Duodenal mucosa (tissue), 2 donors: ENCODE data around the gene PHLDA2.
"Not testable (repeated sequence)": the region's sequence is repeated elsewhere in the genome, so short reads cannot be mapped to it uniquely, and the experiment has no call there.

ENCODE experiments used
- H3K27ac ChIP-seq: one replicate; pipeline ENCODE4 v1.7.0; 2013; ENCODE audit warnings: low read depth, low read length
- H3K27me3 ChIP-seq, 2 donors: one replicate each; pipeline ENCODE4 v1.7.0; 2013; ENCODE audit warnings: low read length in 2 of 2, control low read depth in 1 of 2; ENCODE audit not compliant: insufficient read depth in 2 of 2, control insufficient read depth in 1 of 2
- H3K36me3 ChIP-seq, 2 donors: one replicate each; pipeline ENCODE4 v1.7.0; 2013; ENCODE audit warnings: low read length in 2 of 2, control low read depth in 1 of 2; ENCODE audit not compliant: insufficient read depth in 2 of 2, control insufficient read depth in 1 of 2
- H3K4me1 ChIP-seq, 2 donors: one replicate each; pipeline ENCODE4 v1.7.0; 2013; ENCODE audit warnings: low read length in 2 of 2, control low read depth in 1 of 2; ENCODE audit not compliant: insufficient read depth in 2 of 2, control insufficient read depth in 1 of 2
- H3K4me3 ChIP-seq, 2 donors: one replicate each; pipeline ENCODE4 v1.7.0; 2013; ENCODE audit warnings: low read length in 2 of 2, low read depth in 1 of 2
- H3K9ac ChIP-seq, 2 donors: one replicate each; pipeline ENCODE4 v1.7.0; 2013; ENCODE audit warnings: low read length in 2 of 2, low read depth in 1 of 2
- H3K9me3 ChIP-seq, 2 donors: one replicate each; pipeline ENCODE4 v1.7.0; 2013; ENCODE audit warnings: low read length in 2 of 2, control low read depth in 1 of 2; ENCODE audit not compliant: control insufficient read depth in 1 of 2

Gene PHLDA2

GRCh38 chr11:2909133-2909902 lies 19.9 kb downstream of the PHLDA2 start:
- no peaks in the 10 kb centered on the region for H3K27me3 ChIP-seq
- peaks cover 4 to 5% of the 10 kb centered on the region in 2 donors for H3K36me3 ChIP-seq
- peaks cover 42 to 43% of the 10 kb centered on the region in 2 donors for H3K4me1 ChIP-seq
- no peak overlapping the region for H3K27ac ChIP-seq
- no peak overlapping the region for H3K9ac ChIP-seq
- no peak overlapping the region for H3K4me3 ChIP-seq
- no peaks in the 10 kb centered on the region for H3K9me3 ChIP-seq

GRCh38 chr11:2908130-2908529 lies 21.1 kb downstream of the PHLDA2 start:
- Histone ChIP-seq H3K27ac (no peak overlapping the region), H3K4me3 (no peak overlapping the region), H3K4me1 (peaks cover 31 to 38% of the 10 kb centered on the region in 2 donors), H3K36me3 (peaks cover 0 to 5% of the 10 kb centered on the region in 2 donors), H3K9me3 (no peaks in the 10 kb centered on the region), H3K9ac (no peak overlapping the region), H3K27me3 (no peaks in the 10 kb centered on the region)

- H3K36me3 ChIP-seq, H3K27me3 ChIP-seq, H3K9ac ChIP-seq, H3K9me3 ChIP-seq, H3K27ac ChIP-seq, H3K4me3 ChIP-seq: not testable (repeated sequence)
- peaks cover 16 to 26% of the 10 kb centered on the region in 2 donors for H3K4me1 ChIP-seq
Measured at GRCh38 chr11:2905299-2905698, 23.9 kb downstream of the PHLDA2 start.

- peak overlapping the region; percentile 94 to 96 for H3K9ac ChIP-seq
- peak overlapping the region; percentile 91 for H3K27ac ChIP-seq
- no peaks in the 10 kb centered on the region for H3K9me3 ChIP-seq
- peaks cover 24 to 34% of the 10 kb centered on the region in 2 donors for H3K4me1 ChIP-seq
- peak overlapping the region; percentile 80 to 81 for H3K4me3 ChIP-seq
- H3K36me3 ChIP-seq, result peaks cover 0 to 5% of the 10 kb centered on the region in 2 donors
- no peaks in the 10 kb centered on the region for H3K27me3 ChIP-seq
Measured at GRCh38 chr11:2904153-2905052, 24.8 kb downstream of the PHLDA2 start.

GRCh38 chr11:2903672-2904011 lies 25.6 kb downstream of the PHLDA2 start:
- Histone ChIP-seq H3K4me3 (peak overlapping the region; percentile 80 to 81), H3K9ac (peak overlapping the region; percentile 94 to 96), H3K36me3 (peaks cover 0 to 4% of the 10 kb centered on the region in 2 donors), H3K27ac (peak overlapping the region; percentile 91), H3K27me3 (no peaks in the 10 kb centered on the region), H3K4me1 (peaks cover 29 to 41% of the 10 kb centered on the region in 2 donors), H3K9me3 (no peaks in the 10 kb centered on the region)

- H3K9me3 ChIP-seq, result no peaks in the 10 kb centered on the region
- peak overlapping the region; percentile 94 to 96 for H3K9ac ChIP-seq
- H3K4me1 ChIP-seq, result peaks cover 35 to 47% of the 10 kb centered on the region in 2 donors
- H3K4me3 ChIP-seq, result peak overlapping the region; percentile 80 to 81
- no peaks in the 10 kb centered on the region for H3K27me3 ChIP-seq
- no peaks in the 10 kb centered on the region for H3K36me3 ChIP-seq
- peak overlapping the region; percentile 91 for H3K27ac ChIP-seq
Measured at GRCh38 chr11:2902784-2903671, 26.2 kb downstream of the PHLDA2 start.

- Histone ChIP-seq H3K27me3 (no peaks in the 10 kb centered on the region), H3K4me1 (peaks cover 35 to 51% of the 10 kb centered on the region in 2 donors), H3K9ac (peak overlapping the region; percentile 94 to 96), H3K27ac (peak overlapping the region; percentile 91), H3K4me3 (peak overlapping the region; percentile 80 to 81), H3K36me3 (no peaks in the 10 kb centered on the region), H3K9me3 (no peaks in the 10 kb centered on the region)
Measured at GRCh38 chr11:2901854-2902783, 27.1 kb downstream of the PHLDA2 start.

- no peaks in the 10 kb centered on the region for H3K9me3 ChIP-seq
- H3K27ac ChIP-seq, result peak overlapping the region; percentile 69
- H3K27me3 ChIP-seq, result no peaks in the 10 kb centered on the region
- H3K4me3 ChIP-seq, result peak overlapping the region; percentile 63 to 81
- peaks cover 35 to 51% of the 10 kb centered on the region in 2 donors for H3K4me1 ChIP-seq
- H3K9ac ChIP-seq, result peak overlapping the region; percentile 66 to 96
- no peaks in the 10 kb centered on the region for H3K36me3 ChIP-seq
Measured at GRCh38 chr11:2901196-2901796, 27.9 kb downstream of the PHLDA2 start.
